Hepatic stellate cell (primary cell): ENCODE results near the gene VANGL2.

Source experiments
- DNase-seq: peaks from one replicate; pipeline ENCODE4 v3.0.0; 2011; ENCODE audit warnings: low spot score

VANGL2 gene

GRCh38 chr1:160460683-160461287 is 60.4 kb downstream of the VANGL2 start:
- DNase-seq = no peak

- DNase-seq = no peak
Observed at GRCh38 chr1:160465123-160465522, 64.8 kb downstream of the VANGL2 start.

- no peak for DNase-seq
Observed at GRCh38 chr1:160466961-160467360, 66.6 kb downstream of the VANGL2 start.

- DNase-seq = no peak
Observed at GRCh38 chr1:160467576-160467975, 67.2 kb downstream of the VANGL2 start.

GRCh38 chr1:160471253-160471652 is 70.9 kb downstream of the VANGL2 start:
- DNase-seq = no peak

- DNase-seq = no peak
Observed at GRCh38 chr1:160472112-160472511, 71.7 kb downstream of the VANGL2 start.

- no peak for DNase-seq
Observed at GRCh38 chr1:160474392-160475242, 74.3 kb downstream of the VANGL2 start.
